Activated CD4-positive, alpha-beta T cell treated with anti-CD3 and anti-CD28 coated beads for 4 hours (primary cell): ENCODE measurements around the gene OGA.

Experiments used
- DNase-seq, 2 donors: peaks; one replicate each; pipeline ENCODE4 v3.0.0-alpha.2; 2020

Gene OGA

DNA sequence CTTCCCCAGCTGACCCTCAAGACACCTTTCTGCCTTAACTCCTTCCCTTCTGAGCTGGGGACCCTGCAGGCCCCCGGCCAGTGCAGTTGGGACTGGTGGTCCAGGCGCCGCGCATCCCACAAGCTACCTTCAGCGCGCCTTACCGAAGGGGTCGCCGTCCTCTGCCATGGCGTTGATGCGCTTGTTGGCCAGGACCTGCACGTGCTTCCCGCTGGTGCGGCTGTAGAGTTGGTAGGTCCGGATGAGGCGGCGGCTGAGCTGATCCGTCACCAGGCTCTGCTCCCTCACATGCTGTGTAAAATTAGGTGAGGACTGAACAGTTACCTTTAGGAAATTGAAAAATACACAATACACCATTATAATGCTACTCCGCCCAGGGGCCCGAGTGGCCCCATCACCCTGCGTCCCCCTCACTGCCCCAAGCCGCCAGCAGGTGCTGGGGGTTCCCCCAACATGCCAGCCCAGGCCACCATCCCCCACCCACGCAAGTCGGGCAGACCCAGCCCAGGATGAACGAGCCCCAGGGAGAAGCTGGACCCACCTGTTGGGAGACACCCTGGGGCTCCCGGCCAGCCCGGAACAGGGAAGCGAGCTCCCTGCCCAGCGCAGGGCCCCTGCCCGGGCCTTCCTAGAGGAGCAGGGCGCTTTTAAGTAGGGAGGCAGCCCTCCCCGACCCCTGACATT lies 43.5 kb downstream of the OGA start:
- DNase-seq, result no peak

DNA sequence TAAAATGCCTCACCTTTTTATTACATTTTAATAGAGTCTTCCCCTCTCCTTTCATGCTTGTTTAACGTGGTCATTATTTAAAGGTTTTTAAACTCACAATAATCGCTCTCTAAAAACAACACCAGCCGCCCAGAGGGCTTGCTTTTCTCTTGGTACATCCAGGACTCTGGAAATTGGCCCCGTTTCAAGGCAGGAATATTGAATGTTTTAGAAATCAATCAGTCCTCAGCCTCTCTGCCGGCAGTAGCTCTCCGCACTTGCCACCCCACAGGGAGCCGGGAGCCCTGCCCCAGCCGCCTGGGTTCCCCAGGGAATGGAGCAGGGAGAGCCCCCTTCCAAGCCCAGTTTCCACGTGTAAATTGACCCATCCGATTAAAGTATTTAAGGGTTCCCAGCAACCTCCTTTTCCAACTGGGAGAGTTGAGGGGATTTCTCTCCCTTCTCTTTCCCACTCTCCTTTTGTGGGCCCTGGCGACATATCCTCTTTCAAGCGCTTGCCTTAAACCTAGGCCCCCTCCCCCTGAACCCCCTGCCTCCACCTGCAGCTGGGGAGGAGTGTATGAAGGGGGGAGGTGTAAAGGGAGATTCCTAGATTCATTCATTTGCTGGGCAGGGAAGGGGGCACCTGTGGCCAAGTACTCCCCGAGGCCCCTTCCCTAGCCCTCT lies 44.2 kb downstream of the OGA start:
- no peak for DNase-seq

DNA sequence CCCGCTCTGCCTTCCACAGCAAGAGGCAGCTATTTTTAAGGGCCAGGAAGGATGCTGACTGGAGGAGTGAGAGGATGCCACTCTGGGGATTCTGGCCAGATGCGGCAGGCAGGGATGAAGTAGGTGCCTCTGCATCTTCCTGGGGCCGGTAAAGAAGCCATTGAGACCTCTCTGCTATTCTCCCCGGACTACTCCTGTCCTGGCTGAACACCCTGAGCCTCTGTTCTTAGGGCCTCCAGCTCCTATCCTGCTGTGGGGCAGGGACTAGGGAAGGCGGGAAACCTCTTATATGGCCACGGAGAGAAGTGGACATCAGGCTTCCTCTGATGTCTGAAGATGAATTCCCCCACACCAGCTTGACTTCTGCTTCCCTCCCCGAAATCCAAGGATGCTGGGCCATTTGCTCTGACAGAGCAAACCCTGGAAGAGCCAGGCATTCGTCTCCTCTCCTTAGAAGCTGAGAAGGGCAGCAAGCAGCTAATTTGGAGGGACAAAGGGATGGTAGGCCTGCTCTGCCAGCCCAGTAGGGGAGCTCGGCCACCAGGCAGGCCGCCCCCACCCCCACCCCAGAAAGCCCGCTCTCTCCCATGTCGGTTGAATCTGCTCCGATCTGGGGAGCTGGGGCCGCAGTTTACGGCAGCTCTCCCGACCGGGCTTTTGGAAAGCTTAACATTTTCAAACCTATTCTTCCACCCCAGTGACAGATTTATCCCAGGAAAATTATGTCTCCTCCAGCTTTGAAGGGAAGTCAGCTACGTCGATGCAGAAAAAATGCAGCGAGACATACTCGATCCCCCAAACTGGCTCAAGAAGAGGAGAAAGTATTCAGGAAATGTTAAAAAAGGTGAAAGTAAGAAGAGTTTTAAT lies 45.1 kb downstream of the OGA start:
- DNase-seq, result no peak

DNA sequence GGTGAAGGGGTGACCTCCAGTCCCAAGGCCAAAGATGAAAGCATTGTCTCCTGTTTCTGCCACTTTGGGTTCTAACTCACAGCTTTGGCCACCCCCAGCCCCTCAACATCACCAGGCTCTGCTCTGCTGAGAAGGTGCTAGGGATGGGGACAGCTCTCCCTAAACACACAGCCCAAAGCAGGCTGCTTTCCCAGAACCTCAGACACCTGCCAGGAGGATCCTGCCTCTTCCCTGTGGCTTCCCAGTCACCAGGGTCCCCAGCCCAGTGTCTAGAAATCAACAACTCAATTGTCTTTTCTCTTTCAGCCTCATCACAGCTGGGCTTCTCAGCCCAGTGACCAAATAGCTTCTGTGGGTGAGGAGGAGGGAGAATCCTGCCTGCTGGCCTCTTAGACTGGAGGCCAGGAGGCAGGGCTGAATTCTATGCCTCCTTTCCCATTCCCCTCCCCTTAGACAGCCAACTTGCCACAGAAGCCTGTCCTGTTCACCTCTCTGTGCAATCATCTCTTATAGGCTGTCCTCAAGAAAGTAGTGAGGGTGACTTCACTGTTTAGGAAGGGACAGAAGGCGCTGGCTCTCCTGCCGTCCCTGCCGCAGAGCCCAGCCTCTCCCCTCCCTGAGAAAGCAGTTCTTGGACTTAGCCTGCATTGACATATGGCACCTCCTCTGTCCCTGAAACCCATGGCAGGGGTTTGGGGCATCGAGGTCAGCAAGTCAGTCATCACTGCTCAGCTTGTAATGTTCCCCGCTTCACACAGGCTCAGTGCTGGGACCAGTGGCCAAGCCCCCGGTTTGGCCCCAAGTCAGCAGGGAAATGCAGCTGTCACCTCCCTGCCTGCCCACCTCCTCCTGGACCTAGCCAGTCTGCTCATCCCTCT lies 46.0 kb downstream of the OGA start:
- DNase-seq, result no peak

DNA sequence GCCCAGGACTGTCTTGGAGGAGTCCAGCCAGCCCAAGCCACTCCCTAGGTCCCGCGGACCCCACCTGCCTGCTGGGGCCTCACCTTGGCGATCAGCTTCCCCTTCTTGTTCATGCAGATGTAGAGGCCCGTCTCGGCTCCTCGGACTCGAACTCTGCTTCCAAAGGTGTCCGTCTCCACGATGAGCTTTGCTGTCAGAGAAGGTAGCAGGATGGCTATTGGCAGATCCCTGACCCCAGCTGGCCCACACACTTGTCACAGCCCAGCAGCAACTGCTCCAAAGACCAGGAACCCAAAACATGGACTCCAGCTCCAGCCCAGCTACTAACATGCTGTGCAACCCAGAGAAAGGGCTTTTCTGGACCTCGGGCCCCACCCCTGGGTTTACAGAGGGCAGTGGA lies 46.9 kb downstream of the OGA start:
- no peak for DNase-seq

DNA sequence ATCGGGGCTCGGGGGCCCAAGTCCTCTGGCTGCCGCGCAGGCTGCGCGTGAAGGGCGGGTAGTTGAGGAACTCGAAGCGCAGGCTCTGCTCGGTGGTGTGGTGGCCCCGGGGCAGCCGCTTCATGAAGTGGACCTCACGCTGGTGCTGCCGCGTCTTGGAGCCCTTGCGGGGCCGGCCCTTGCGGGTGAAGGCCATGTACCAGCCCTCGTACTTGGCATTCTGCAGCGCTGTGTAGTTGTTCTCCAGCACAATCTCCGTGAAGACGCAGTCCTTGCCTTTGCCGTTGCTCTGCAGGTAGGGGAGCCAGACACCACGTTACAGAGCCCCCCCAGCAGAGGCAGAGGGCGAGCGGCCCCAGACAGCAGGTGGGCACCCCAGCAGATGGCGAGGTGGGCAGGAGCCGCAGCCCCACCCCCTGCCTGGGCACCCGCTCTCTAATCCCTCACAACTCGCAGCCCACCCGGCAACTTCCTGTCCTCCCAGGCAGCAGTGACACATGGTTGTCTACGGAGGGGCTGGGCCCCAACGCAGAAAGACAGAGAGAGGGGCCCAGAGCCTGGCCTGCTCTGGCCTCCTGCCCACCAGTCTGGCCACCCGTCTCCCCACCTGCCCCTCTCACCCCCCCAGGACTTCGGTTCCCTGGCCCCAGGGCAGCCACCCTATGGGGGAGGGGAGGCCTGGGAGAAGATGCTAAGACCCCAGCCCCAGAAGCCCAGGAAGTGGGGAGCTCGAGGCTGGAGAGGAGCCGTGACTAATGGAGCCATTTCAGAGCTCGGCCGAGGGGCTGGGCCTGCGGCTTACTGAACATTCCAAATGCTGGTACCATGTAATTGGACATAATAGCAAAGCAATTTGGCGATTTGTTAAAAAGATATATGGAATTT lies 47.7 kb downstream of the OGA start:
- DNase-seq, result no peak

DNA sequence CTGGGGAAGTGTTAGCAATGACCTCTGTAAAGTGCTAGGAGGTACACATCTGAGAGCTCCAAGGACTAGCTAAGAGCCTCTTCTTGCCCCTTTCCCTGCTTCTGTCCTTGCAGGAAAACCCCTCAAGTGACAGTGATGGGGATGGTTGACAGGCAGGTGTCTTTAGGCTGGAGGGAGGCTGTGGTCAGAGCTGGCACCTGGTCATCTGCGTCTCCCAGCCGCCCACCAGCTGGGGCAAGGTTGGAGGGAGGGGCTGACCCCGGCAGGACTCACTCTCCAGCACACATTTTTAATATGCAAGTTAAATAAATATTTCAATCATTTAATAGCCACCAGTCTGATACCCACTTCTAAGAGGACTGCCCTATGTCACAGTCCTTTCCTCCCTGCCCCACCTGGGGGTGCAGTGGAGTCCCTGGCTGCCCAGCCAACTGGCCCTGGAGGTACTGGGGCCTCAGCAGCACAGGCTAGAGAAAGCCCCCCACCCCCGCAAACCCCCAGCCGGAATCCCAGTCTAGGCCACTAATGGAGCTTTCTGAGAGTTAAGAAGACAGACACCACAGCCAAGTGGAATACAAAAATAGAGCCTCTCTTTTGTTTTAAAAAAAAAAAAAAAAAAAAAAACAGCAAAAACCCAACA lies 48.6 kb downstream of the OGA start:
- no peak for DNase-seq

DNA sequence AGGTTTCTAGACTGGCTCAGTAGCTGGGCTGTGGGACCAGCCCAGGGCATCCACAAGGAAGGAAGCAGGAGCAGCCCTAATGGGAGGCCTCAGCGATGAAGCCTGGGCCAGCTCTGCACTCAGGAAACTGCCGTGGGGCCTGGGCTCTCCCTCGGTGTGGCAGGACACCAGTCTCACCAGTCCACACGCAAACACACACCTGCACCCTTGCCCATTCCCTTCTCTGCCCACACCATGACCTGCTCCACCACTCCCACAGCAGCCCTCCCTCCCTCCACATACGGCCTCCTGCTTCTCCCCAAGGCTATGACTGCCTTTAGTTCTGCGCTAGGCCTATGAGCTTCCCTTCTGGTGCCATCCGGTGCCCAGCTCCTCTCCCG lies 49.5 kb downstream of the OGA start:
- no peak for DNase-seq

DNA sequence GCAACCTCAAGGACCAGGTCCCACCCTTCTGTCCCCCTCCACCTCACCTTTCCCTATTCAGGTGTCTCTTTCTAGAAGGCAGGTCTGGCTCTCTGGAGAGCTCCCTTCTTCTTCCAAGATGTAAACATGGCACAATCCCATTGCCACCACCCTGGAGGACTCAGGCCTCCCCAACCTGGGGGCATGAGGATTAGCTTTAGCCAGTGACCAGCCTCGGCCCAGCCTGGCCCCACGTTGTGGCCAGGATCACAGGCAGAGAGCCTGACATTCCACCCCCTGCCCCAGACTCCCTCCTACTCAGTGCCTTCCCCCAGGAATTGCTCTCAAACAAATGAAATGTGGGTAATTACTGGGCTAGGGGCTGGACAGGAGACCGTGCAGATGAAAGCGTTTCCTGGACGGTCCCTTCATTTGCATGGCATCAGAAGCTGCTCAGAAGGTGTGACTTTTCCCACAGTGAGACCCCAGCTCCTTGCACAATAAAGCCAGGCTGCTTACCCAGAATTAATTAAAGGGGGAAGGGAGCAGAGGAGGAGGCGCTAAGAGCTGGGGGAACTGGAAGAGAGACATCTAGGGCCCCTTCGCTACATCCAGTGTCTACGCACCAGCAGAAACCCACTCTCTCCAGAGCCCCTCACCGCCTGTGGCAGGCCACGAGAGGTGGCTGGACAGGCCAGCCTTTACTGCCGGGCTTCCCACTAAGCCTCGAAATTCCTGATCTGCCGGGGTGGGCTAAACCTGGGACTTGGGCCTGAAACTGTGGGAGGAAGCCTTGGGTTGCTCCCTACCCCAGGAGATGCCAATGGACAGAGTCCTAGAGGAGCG lies 50.1 kb downstream of the OGA start:
- no peak for DNase-seq

DNA sequence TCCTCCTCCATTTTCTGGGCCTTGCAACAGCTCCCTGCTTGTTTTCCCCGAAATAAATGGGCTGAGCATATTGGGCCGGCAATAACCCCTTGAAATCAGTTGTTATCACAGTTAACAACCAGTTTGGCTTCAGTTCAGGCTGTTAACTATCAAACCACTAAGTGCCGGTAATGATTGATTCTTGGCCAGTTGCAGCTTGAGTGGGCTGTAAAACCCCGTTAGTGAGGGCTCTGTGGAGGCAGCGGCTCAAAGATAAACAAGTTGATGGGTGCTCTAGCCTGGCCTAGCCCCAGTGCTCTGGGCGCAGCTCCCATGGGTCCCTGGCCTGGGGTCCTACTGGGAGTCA lies 50.7 kb downstream of the OGA start:
- no peak for DNase-seq

DNA sequence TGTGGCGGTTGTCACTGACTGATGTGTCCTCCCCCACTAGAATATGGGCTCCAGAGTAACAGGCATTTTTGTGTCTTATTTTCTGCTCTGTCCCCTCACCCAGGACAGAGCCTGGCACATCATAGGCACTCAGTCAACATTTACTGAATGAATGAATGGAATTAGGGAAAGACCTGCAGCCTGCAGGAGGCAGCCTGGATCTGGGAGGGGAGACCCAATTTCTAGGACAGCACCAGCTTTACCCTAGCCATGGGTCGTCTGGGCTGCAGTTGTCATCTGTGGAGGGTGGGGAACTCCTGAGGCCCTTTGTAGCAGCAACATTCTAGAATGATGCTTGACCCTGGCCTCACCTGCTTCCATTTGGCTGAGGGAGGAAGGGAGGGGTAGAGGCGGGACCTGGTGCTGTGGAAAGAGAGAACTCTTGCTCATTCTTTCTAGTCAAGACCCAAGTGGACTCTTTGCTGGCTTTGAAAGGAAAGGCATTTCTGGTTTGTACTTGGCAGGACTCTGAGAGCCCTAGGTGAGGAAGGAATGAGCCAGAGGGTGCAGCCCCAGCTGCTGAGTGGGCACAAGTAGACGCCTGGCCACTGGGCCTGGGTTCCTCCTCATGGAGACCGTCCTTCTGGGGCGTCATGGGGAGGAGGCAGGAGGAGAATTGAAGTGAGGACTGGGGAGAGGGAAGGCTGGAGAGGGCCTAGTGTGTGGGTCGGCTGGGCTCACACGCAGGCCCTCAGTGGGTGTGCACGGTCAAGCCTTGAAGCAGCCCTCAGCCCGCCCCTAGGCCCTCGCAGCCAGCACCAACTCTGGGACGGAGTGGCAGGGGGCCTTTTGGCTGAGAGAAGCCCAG lies 51.3 kb downstream of the OGA start:
- DNase-seq, result no peak

DNA sequence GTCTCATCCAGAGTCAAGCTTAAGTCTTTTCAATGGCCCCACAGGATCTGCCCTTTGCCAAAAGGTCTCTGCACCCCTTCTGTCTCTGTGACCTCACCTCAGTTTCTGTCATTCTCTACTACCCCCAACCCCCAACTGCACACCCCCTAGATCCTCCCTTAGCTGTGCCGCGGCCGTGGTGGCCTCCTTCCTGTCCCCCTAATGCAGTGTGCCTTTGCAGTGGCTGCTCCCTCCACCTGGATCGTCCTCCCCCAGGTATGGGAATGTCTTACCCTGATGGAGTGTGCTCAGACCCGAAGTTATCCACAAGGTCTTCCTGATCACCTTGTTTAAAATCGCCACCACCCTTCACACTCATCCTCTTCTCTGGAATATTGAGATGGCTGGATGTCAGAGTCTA lies 51.9 kb downstream of the OGA start:
- DNase-seq, result no peak

DNA sequence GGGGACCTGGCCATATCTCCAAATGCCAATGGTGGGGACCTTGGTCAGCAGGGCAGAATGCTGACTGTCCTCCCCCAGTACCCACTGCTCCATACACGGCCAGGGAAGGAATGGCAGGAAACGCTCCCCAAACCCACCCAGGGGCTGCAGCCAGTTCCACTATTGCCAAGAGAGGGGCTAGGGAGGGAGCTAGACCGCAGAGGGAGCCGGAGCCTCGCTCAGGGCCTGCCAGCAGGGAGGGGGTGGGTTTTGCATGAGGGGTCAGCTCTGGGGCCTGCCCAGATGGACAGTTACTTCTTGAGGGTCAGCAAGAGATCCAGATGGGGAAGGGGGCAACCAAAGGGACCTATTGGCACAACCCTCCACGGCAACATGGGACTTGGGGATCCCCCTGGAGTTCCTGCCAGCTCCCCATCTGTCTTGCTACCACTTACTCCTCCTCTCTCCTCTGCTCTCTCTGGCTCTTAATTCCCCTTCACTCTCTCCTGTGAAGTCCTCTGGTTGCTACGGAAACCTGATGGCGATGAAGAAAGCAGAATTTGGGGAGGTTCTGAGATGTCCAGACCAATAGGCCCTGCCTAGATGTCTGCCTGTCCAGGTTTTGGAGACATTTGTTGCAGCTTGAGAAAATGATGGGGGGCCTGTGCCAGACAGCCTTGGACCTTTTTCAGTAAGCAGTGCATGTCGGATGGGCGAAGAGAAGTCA lies 55.0 kb downstream of the OGA start:
- DNase-seq, result no peak

DNA sequence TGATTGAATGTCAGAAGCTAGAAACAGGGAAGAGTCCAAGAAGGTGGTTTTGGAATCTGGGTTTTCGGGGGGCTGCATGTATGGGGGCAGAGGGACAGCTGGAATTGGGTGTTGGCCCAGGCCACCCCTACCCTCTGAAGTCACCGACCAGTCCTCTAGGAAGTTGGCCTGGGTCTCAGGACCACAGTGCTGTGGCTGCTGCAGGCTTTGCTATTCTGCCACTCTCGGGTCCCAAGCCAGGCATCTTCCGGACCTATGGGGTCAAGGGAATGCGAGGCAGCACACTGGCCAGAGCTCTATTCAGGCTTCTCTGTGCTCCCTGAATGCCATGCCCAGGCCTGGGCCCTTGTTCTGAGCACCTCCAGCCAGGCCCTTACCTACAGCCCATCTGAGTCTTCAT lies 55.5 kb downstream of the OGA start:
- DNase-seq, result no peak

DNA sequence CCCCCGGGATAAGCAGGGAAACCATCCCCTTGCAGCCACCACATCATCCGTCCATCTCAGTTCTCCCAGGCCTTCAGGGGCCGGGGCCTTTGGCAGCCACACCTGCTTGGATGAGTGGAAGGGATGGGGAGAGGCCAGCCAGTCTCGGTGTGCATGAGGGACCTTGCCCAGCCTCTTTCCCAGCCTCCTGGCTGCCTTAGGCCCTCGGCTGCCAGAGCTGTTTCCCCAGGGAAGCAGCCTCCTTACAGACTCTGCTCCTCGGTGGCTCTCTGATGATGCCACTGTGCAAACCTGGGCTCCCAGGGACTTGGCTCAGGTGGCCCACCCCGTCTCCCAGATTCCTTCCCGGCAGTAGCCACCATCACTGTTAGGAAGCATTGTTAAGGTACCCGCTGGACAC lies 57.0 kb downstream of the OGA start:
- no peak for DNase-seq

DNA sequence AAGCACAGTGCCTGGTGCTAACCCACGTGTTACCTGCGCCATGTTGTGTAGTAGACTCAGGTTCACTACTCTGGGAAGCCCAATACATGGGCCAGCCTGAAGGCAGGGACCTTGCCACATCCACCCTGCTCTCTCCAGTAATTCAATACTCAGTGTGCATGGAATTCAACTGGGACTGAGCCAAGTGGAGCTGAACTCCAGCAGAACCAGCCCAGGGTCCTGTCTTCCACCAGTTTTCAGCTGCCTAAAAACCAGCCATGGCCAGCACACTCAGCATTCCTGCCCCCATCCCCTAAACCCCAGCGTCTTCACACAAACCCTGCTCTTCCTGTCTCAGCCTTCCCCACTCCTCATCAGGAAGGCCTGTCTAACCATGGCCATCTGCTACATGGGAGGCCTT lies 57.7 kb downstream of the OGA start:
- DNase-seq, result no peak

DNA sequence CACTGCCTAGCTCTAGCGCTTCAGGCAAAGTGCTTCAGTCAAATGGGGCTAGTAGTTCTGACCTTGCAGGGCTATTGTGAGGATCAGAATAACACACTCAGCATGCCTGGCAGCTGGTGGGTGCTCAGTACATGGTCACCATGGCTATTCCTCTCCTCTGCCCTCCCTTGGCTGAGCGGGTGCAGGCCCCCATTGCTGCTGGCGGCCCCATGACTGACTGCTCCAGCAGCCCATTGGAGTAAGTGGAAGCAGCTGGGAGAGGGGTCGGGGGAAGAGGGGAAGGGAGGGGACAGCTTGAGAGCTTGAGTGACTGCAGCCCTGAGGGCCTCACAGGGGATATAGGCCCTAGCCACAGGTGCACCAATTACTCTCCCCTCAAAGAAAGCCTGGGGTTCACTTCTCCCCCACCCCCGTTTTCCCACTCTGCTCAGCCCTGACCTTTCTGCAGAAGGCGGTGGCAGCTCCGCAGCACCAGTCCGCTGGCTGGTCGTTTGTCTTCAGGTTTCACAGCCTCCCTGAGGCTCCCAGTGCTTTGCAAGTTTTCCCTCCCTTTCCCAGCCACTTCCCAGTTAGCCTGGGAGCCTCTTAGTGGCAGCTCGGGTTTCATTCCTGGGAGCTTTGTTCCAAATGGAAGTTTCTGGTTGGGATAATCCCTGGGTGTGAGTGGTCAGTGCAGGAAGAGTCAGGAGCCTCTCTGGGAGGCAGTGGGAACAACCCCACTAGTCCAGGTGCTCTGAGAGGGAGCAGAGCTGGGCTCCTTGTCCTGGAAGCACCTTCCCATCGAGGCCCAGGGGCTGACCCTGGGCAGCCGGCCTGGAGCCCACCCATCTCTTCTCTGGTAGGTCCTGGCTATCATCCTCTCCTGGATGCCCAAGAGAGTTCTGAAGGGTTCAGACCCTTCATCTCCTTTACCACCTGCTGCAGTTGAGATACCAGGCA lies 58.7 kb downstream of the OGA start:
- no peak for DNase-seq

DNA sequence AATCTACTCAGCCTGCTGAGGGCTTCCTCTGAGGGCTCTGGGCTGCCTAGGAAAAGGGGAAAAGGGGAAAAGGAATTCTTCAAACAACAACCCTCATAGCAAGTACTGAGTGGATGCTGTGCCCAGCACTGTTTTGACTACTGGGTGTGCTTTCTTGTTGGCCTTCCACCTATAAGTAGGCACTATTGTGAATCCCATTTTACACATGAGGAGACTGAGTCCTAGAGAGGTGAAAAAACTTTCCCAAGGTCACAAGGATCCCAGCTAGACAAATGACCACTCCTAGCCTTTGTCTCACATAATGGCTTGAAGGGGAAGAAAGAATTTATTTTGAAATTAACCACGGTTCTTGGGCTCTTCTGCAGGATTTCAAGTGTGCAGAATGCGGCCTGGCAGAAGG lies 59.4 kb downstream of the OGA start:
- no peak for DNase-seq
